ENCODE data around the gene UBAC1.

The UBAC1 gene

GRCh38 chr9:135961277-135961715 is at the start of gene UBAC1:
Gene UBAC1, minus strand, starts transcription at chr9:135961373. Its CDS starts 211 bp downstream, at chr9:135961162.
- peak; percentile 79 to 91 for DNase-seq (ENCODE audit: extremely low read depth in 1 of 2, low read depth in 1 of 2)

GRCh38 chr9:136010615-136011361 is 49.6 kb upstream of the UBAC1 start:
- DNase-seq (ENCODE audit: extremely low read depth in 1 of 2, low read depth in 1 of 2), result no peak

- no peak for DNase-seq (ENCODE audit: extremely low read depth in 1 of 2, low read depth in 1 of 2)
These were observed 49.0 kb upstream of the UBAC1 start for GRCh38 chr9:136010176-136010575.

- no peak for DNase-seq (ENCODE audit: extremely low read depth in 1 of 2, low read depth in 1 of 2)
These were observed 48.3 kb upstream of the UBAC1 start for GRCh38 chr9:136009516-136009915.

- DNase-seq (ENCODE audit: extremely low read depth in 1 of 2, low read depth in 1 of 2), result no peak
These were observed 47.5 kb upstream of the UBAC1 start for GRCh38 chr9:136008693-136008997.

- DNase-seq (ENCODE audit: extremely low read depth in 1 of 2, low read depth in 1 of 2), result no peak
These were observed 46.9 kb upstream of the UBAC1 start for GRCh38 chr9:136007934-136008692.

- DNase-seq (ENCODE audit: extremely low read depth in 1 of 2, low read depth in 1 of 2), result no peak
These were observed 46.2 kb upstream of the UBAC1 start for GRCh38 chr9:136007276-136007933.

GRCh38 chr9:136006169-136006568 is 45.0 kb upstream of the UBAC1 start:
- DNase-seq (ENCODE audit: extremely low read depth in 1 of 2, low read depth in 1 of 2), result no peak

- DNase-seq (ENCODE audit: extremely low read depth in 1 of 2, low read depth in 1 of 2), result no peak
These were observed 43.5 kb upstream of the UBAC1 start for GRCh38 chr9:136004712-136005111.

- no peak for DNase-seq (ENCODE audit: extremely low read depth in 1 of 2, low read depth in 1 of 2)
These were observed 43.0 kb upstream of the UBAC1 start for GRCh38 chr9:136004219-136004618.

GRCh38 chr9:136003411-136004218 is 42.4 kb upstream of the UBAC1 start:
- no peak for DNase-seq (ENCODE audit: extremely low read depth in 1 of 2, low read depth in 1 of 2)

- DNase-seq (ENCODE audit: extremely low read depth in 1 of 2, low read depth in 1 of 2), result no peak
These were observed 41.7 kb upstream of the UBAC1 start for GRCh38 chr9:136002881-136003280.

- DNase-seq (ENCODE audit: extremely low read depth in 1 of 2, low read depth in 1 of 2), result no peak
These were observed 41.0 kb upstream of the UBAC1 start for GRCh38 chr9:136002215-136002614.

GRCh38 chr9:136001231-136001630 is 40.1 kb upstream of the UBAC1 start:
- DNase-seq (ENCODE audit: extremely low read depth in 1 of 2, low read depth in 1 of 2), result no peak

- DNase-seq (ENCODE audit: extremely low read depth in 1 of 2, low read depth in 1 of 2), result no peak
These were observed 37.4 kb upstream of the UBAC1 start for GRCh38 chr9:135998410-135999071.

GRCh38 chr9:135998016-135998380 is 36.8 kb upstream of the UBAC1 start:
- no peak for DNase-seq (ENCODE audit: extremely low read depth in 1 of 2, low read depth in 1 of 2)

- DNase-seq (ENCODE audit: extremely low read depth in 1 of 2, low read depth in 1 of 2), result no peak
These were observed 36.2 kb upstream of the UBAC1 start for GRCh38 chr9:135997090-135998015.

- no peak for DNase-seq (ENCODE audit: extremely low read depth in 1 of 2, low read depth in 1 of 2)
These were observed 34.6 kb upstream of the UBAC1 start for GRCh38 chr9:135995816-135996215.

- DNase-seq (ENCODE audit: extremely low read depth in 1 of 2, low read depth in 1 of 2), result no peak
These were observed 33.5 kb upstream of the UBAC1 start for GRCh38 chr9:135994501-135995192.
